ENCODE data around the gene KRT24. TPM values are rescaled to one million over a fixed set of nuclear protein-coding genes. Genes with fewer than 3 reads are reported as not detected.

Gene KRT24
- total RNA-seq, 1 donor from 2014 or later: not detected

DNA sequence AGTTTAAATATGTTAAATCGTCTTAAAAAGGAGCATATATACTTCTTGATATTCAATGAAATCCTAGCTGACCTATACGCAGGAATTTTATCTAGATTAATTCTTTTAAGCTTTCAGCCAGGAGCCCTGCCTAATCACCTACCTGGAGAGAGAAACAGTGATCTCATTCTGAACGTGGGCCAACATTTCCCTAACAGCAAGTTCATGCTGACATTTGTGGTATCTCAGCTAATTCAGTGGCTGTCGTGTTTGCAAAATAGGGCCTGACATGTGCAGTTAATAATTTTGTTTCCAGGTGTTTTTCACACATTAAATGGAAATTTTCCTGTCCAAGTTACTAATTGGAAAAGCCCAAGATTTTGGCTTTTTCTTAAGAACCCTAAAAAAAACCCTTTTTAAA lies 17.4 kb downstream of the KRT24 start:
- no peak overlapping the region for H3K27ac Mint-ChIP-seq (ENCODE audit: unreplicated experiment)
- no peaks in the 10 kb centered on the region for H3K36me3 Mint-ChIP-seq (ENCODE audit: low read depth, unreplicated experiment)
- no peak overlapping the region for H3K9ac ChIP-seq (ENCODE audit: low read length)
- peaks cover 19% of the 10 kb centered on the region for H3K27me3 ChIP-seq (ENCODE audit: insufficient read depth, low read length)
- H3K4me2 ChIP-seq (ENCODE audit: low read length): no peak overlapping the region
- FAIRE-seq (no peak), DNase-seq (ENCODE audit: low read depth) (no peak)
- H3K27ac ChIP-seq (ENCODE audit: low read depth, low read length): no peak overlapping the region
- no peaks in the 10 kb centered on the region for H4K20me1 ChIP-seq (ENCODE audit: insufficient read depth, low read length)
- no peak overlapping the region for H2AFZ ChIP-seq (ENCODE audit: low read depth, low read length)
- H3K4me3 Mint-ChIP-seq (ENCODE audit: unreplicated experiment): no peak overlapping the region
- no peaks in the 10 kb centered on the region for H3K79me2 ChIP-seq (ENCODE audit: insufficient read depth, low read length)
- no peaks in the 10 kb centered on the region for H3K9me3 Mint-ChIP-seq (ENCODE audit: unreplicated experiment)
- H3K27me3 Mint-ChIP-seq (ENCODE audit: low read depth, unreplicated experiment): peaks cover 3% of the 10 kb centered on the region
- H3K4me1 Mint-ChIP-seq (ENCODE audit: low read depth, unreplicated experiment): no peaks in the 10 kb centered on the region
- no peaks in the 10 kb centered on the region for H3K9me3 ChIP-seq (ENCODE audit: insufficient read depth, low read depth, low read length)
- H3K4me1 ChIP-seq (ENCODE audit: insufficient read depth, low read length): no peaks in the 10 kb centered on the region
- TF ChIP-seq, protein P1, sequence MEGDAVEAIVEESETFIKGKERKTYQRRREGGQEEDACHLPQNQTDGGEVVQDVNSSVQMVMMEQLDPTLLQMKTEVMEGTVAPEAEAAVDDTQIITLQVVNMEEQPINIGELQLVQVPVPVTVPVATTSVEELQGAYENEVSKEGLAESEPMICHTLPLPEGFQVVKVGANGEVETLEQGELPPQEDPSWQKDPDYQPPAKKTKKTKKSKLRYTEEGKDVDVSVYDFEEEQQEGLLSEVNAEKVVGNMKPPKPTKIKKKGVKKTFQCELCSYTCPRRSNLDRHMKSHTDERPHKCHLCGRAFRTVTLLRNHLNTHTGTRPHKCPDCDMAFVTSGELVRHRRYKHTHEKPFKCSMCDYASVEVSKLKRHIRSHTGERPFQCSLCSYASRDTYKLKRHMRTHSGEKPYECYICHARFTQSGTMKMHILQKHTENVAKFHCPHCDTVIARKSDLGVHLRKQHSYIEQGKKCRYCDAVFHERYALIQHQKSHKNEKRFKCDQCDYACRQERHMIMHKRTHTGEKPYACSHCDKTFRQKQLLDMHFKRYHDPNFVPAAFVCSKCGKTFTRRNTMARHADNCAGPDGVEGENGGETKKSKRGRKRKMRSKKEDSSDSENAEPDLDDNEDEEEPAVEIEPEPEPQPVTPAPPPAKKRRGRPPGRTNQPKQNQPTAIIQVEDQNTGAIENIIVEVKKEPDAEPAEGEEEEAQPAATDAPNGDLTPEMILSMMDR (IDR thresholded peaks at IDR 0.05; ENCODE audit: insufficient read depth, low read depth, low read length): no peak
- TF ChIP-seq EZH2 (IDR thresholded peaks at IDR 0.05; ENCODE audit: insufficient read depth, low read length): no peak
- H3K4me3 ChIP-seq (ENCODE audit: insufficient read depth, low read depth, low read length): no peak overlapping the region
- no peaks in the 10 kb centered on the region for H3K36me3 ChIP-seq (ENCODE audit: insufficient read depth, low read length)

DNA sequence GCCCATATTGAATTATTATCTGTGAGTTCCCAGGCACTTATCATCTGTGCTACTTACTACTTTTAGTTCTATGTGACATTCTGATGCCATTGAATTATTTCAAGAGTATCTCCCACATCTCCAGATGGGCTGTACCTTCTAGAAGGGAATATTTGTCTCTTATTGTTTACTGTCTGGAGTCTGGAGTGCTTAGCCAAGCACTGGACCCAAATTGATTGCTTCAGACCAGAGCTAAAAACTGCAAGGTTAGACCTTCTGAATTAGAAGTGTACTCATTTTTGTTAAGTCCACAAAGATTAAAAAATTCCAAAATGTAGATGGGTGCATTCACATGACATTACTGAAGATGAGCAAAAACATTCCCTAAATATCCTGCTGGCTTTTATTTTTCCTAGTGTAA lies 22.6 kb downstream of the KRT24 start:
- Histone ChIP-seq H3K9me3 (ENCODE audit: insufficient read depth, low read depth, low read length) (no peaks in the 10 kb centered on the region), H3K36me3 (ENCODE audit: insufficient read depth, low read length) (no peaks in the 10 kb centered on the region), H3K9ac (ENCODE audit: low read length) (no peak overlapping the region), H3K27me3 (ENCODE audit: insufficient read depth, low read length) (peaks cover 19% of the 10 kb centered on the region), H4K20me1 (ENCODE audit: insufficient read depth, low read length) (no peaks in the 10 kb centered on the region), H3K27ac (ENCODE audit: low read depth, low read length) (no peak overlapping the region), H3K4me3 (ENCODE audit: insufficient read depth, low read depth, low read length) (no peak overlapping the region), H3K4me1 (ENCODE audit: insufficient read depth, low read length) (no peaks in the 10 kb centered on the region), H3K79me2 (ENCODE audit: insufficient read depth, low read length) (no peaks in the 10 kb centered on the region), H3K4me2 (ENCODE audit: low read length) (no peak overlapping the region), H2AFZ (ENCODE audit: low read depth, low read length) (no peak overlapping the region)
- Mint-ChIP-seq H3K27me3 (ENCODE audit: low read depth, unreplicated experiment) (peaks cover 7% of the 10 kb centered on the region), H3K36me3 (ENCODE audit: low read depth, unreplicated experiment) (no peaks in the 10 kb centered on the region), H3K9me3 (ENCODE audit: unreplicated experiment) (no peaks in the 10 kb centered on the region), H3K4me3 (ENCODE audit: unreplicated experiment) (no peak overlapping the region), H3K4me1 (ENCODE audit: low read depth, unreplicated experiment) (no peaks in the 10 kb centered on the region), H3K27ac (ENCODE audit: unreplicated experiment) (no peak overlapping the region)
- no peak for FAIRE-seq
- DNase-seq (ENCODE audit: low read depth): no peak
- TF ChIP-seq EZH2 (IDR thresholded peaks at IDR 0.05; ENCODE audit: insufficient read depth, low read length): no peak
- TF ChIP-seq, protein P1 (IDR thresholded peaks at IDR 0.05; ENCODE audit: insufficient read depth, low read depth, low read length): no peak

DNA sequence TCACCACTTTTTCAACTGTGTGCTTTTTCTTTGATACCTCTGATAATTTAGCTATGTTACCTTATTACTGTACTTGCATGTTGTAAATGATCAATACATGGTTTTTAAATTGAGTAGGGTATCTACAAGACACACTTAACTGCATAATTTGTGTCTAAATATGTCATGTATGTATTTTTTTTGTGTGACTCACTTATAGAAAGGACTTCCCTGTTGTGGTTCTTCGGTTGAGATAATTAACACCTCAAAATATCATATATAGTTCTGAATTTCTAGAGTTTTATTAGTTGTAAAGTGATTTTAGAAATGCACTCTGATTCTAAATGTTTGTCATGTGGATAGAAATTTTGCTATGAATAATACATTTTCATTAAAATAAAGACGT lies 24.0 kb downstream of the KRT24 start:
- Mint-ChIP-seq H3K4me3 (ENCODE audit: unreplicated experiment) (no peak overlapping the region), H3K27me3 (ENCODE audit: low read depth, unreplicated experiment) (peaks cover 7% of the 10 kb centered on the region), H3K4me1 (ENCODE audit: low read depth, unreplicated experiment) (no peaks in the 10 kb centered on the region), H3K9me3 (ENCODE audit: unreplicated experiment) (no peaks in the 10 kb centered on the region), H3K27ac (ENCODE audit: unreplicated experiment) (no peak overlapping the region), H3K36me3 (ENCODE audit: low read depth, unreplicated experiment) (no peaks in the 10 kb centered on the region)
- Histone ChIP-seq H4K20me1 (ENCODE audit: insufficient read depth, low read length) (no peaks in the 10 kb centered on the region), H3K4me2 (ENCODE audit: low read length) (no peak overlapping the region), H3K79me2 (ENCODE audit: insufficient read depth, low read length) (no peaks in the 10 kb centered on the region), H3K4me3 (ENCODE audit: insufficient read depth, low read depth, low read length) (no peak overlapping the region), H3K27me3 (ENCODE audit: insufficient read depth, low read length) (peaks cover 21% of the 10 kb centered on the region), H3K9me3 (ENCODE audit: insufficient read depth, low read depth, low read length) (no peaks in the 10 kb centered on the region), H3K9ac (ENCODE audit: low read length) (no peak overlapping the region), H2AFZ (ENCODE audit: low read depth, low read length) (no peak overlapping the region), H3K4me1 (ENCODE audit: insufficient read depth, low read length) (no peaks in the 10 kb centered on the region), H3K36me3 (ENCODE audit: insufficient read depth, low read length) (no peaks in the 10 kb centered on the region), H3K27ac (ENCODE audit: low read depth, low read length) (no peak overlapping the region)
- DNase-seq (ENCODE audit: low read depth): no peak
- TF ChIP-seq, protein P1 (IDR thresholded peaks at IDR 0.05; ENCODE audit: insufficient read depth, low read depth, low read length): no peak
- TF ChIP-seq EZH2 (IDR thresholded peaks at IDR 0.05; ENCODE audit: insufficient read depth, low read length): no peak
- no peak for FAIRE-seq

Measured in astrocyte (in vitro differentiated cells and primary cell).